ENCODE measurements around the gene SLC11A1.

The SLC11A1 gene

GRCh38 chr2:218429911-218430692, 48.0 kb downstream of the SLC11A1 start:
- CTCF ChIA-PET: interaction anchor here (0.9 to 1.5 kb wide), 2 partner anchors 23 to 73 kb away, joined by 3 read pairs; no protein-coding TSS in a partner anchor
- POLR2A ChIA-PET: no interaction called here
- no peak for TF ChIP-seq CTCF (IDR thresholded peaks at IDR 0.05; ENCODE audit: control extremely low read depth, extremely low read depth, low read depth, missing control alignments)

GRCh38 chr2:218430721-218431120, 48.6 kb downstream of the SLC11A1 start:
- CTCF ChIA-PET: interaction anchor here (0.9 to 1.5 kb wide), 6 partner anchors 10 to 74 kb away, joined by 3 read pairs; no protein-coding TSS in a partner anchor
- POLR2A ChIA-PET: no interaction called here
- TF ChIP-seq CTCF (IDR thresholded peaks at IDR 0.05; ENCODE audit: control extremely low read depth, extremely low read depth, low read depth, missing control alignments): no peak
- peak; percentile 6 for DNase-seq (ENCODE audit: extremely low spot score)

More at GRCh38 chr2:218429911-218430692, 48.0 kb downstream of the SLC11A1 start:
- DNase-seq (ENCODE audit: extremely low spot score): peak; percentile 14

- POLR2A ChIA-PET: interaction anchor here (0.6 kb wide), 1 partner anchor 23 kb away, joined by 6 read pairs; no protein-coding TSS in a partner anchor
- CTCF ChIA-PET: interaction anchor here (1.3 kb wide), 1 partner anchor 9 kb away, joined by 3 read pairs; no protein-coding TSS in a partner anchor
- DNase-seq (ENCODE audit: extremely low spot score): peak; percentile 8
- no peak for TF ChIP-seq CTCF (IDR thresholded peaks at IDR 0.05; ENCODE audit: control extremely low read depth, extremely low read depth, low read depth, missing control alignments)
Observed at GRCh38 chr2:218431878-218432277, 49.8 kb downstream of the SLC11A1 start.

DNA sequence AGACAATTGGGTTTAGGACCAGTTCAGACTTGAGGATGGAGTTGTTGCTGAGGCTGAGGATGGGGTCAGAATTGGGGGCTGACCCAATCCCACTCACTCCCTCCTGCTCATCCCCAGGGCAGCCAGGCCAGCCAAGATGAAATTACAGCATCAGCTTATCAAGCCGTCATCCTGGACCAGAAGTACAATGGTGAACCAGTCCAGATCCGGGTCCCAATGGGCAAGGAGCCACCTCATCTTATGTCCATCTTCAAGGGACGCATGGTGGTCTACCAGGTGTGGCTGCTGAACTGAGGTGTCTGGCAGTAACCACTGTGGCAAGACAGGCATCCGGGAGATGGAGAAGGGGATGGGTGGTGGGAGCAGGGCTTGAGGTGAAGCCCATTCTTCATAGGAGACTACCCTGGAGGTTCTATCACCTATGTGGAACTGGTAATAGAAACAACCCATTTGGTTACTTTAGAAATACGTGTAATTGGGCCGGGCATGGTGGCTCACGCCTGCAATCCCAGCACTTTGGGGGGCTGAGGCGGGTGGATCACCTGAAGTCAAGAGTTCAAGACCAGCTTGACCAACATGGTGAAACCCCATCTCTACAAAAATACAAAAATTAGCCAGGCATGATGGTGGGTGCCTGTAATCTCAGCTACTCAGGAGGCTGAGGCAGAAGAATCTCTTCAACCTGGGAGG, 50.7 kb downstream of the SLC11A1 start:
- ChIA-PET POLR2A (no interaction called here), CTCF (interaction anchor here (1.0 kb wide), 1 partner anchor 76 kb away, joined by 3 read pairs; the partner anchor contains the start of gene CATIP)

DNA sequence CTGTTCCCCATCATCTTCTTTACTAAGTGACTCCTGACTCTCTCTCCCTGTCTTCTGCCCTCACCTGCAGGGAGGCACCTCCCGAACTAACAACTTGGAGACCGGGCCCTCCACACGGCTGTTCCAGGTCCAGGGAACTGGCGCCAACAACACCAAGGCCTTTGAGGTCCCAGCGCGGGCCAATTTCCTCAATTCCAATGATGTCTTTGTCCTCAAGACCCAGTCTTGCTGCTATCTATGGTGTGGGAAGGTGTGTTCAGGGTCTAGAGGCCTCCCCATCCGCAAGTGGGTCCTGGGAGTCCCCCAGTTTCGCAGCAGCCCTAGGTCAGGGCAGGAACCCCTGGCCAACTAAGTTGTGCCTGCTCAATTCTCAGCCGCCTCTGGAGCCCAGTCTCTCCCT, 52.4 kb downstream of the SLC11A1 start:
- ChIA-PET POLR2A (no interaction called here), CTCF (interaction anchor here (1.1 kb wide), 1 partner anchor 20 kb away, joined by 3 read pairs; no protein-coding TSS in a partner anchor)

More for the DNA sequence above, 50.7 kb downstream of the SLC11A1 start:
- no peak for DNase-seq (ENCODE audit: extremely low spot score)
- TF ChIP-seq CTCF (IDR thresholded peaks at IDR 0.05; ENCODE audit: control extremely low read depth, extremely low read depth, low read depth, missing control alignments): no peak

More for the DNA sequence above, 52.4 kb downstream of the SLC11A1 start:
- no peak for TF ChIP-seq CTCF (IDR thresholded peaks at IDR 0.05; ENCODE audit: control extremely low read depth, extremely low read depth, low read depth, missing control alignments)
- no peak for DNase-seq (ENCODE audit: extremely low spot score)
